Endometrium (tissue), 2 donors: Measurements from ENCODE around the gene MUC13.
"Not testable (repeated sequence)": the region's sequence is repeated elsewhere in the genome, so short reads cannot be mapped to it uniquely, and the experiment has no call there.

Experiments used
- FAIRE-seq: peaks from 2 replicates; lab custom pipeline; 2012; peaks lifted over from hg19 to GRCh38; lab: Jason Lieb, UNC
- donor health status: control.
- donor health status: control.

Gene MUC13

GRCh38 chr3:124934577-124934976 is at the start of gene MUC13:
Gene MUC13, minus strand, starts transcription at chr3:124934751. Its CDS starts 39 bp downstream, at chr3:124934712.
- FAIRE-seq, result no peak

- no peak for FAIRE-seq
These were observed 48.3 kb upstream of the MUC13 start for GRCh38 chr3:124982855-124983254.

- FAIRE-seq, result no peak
These were observed 46.9 kb upstream of the MUC13 start for GRCh38 chr3:124981472-124981871.

- FAIRE-seq, result no peak
These were observed 44.1 kb upstream of the MUC13 start for GRCh38 chr3:124978627-124979026.

- no peak for FAIRE-seq
These were observed 41.8 kb upstream of the MUC13 start for GRCh38 chr3:124976383-124976782.

- no peak for FAIRE-seq
These were observed 40.1 kb upstream of the MUC13 start for GRCh38 chr3:124974691-124975090.

- no peak for FAIRE-seq
These were observed 38.7 kb upstream of the MUC13 start for GRCh38 chr3:124973290-124973689.

- no peak for FAIRE-seq
These were observed 37.9 kb upstream of the MUC13 start for GRCh38 chr3:124972457-124972856.

GRCh38 chr3:124969963-124970722 is 35.6 kb upstream of the MUC13 start:
- no peak for FAIRE-seq

- FAIRE-seq, result no peak
These were observed 34.6 kb upstream of the MUC13 start for GRCh38 chr3:124969190-124969589.

- FAIRE-seq, result no peak
These were observed 33.4 kb upstream of the MUC13 start for GRCh38 chr3:124967964-124968363.

GRCh38 chr3:124966521-124967445 is 32.2 kb upstream of the MUC13 start:
- no peak for FAIRE-seq

- FAIRE-seq, result no peak
These were observed 30.9 kb upstream of the MUC13 start for GRCh38 chr3:124965413-124965812.

- FAIRE-seq, result no peak
These were observed 29.8 kb upstream of the MUC13 start for GRCh38 chr3:124964387-124964786.

GRCh38 chr3:124963755-124964154 is 29.2 kb upstream of the MUC13 start:
- no peak for FAIRE-seq

- FAIRE-seq, result no peak
These were observed 27.9 kb upstream of the MUC13 start for GRCh38 chr3:124962403-124962940.

- no peak for FAIRE-seq
These were observed 26.1 kb upstream of the MUC13 start for GRCh38 chr3:124960698-124961097.

- no peak for FAIRE-seq
These were observed 25.6 kb upstream of the MUC13 start for GRCh38 chr3:124960105-124960504.

GRCh38 chr3:124957951-124958350 is 23.4 kb upstream of the MUC13 start:
- FAIRE-seq, result not testable (repeated sequence)

- FAIRE-seq, result no peak
These were observed 17.8 kb upstream of the MUC13 start for GRCh38 chr3:124952282-124952855.

- FAIRE-seq, result no peak
These were observed 17.1 kb upstream of the MUC13 start for GRCh38 chr3:124951511-124952281.

GRCh38 chr3:124950026-124950425 is 15.5 kb upstream of the MUC13 start:
- FAIRE-seq, result no peak
